ENCODE results near the gene SIK2.

SIK2 gene

GRCh38 chr11:111772535-111772934 lies 170.3 kb downstream of the SIK2 start:
- Mint-ChIP-seq H3K9me3 (no peaks in the 10 kb centered on the region), H3K4me1 (no peaks in the 10 kb centered on the region), H3K27me3 (no peaks in the 10 kb centered on the region), H3K36me3 (ENCODE audit: insufficient read depth) (no peaks in the 10 kb centered on the region), H3K27ac (ENCODE audit: low read depth) (no peak overlapping the region), H3K4me3 (no peak overlapping the region)
- ATAC-seq (replicated peaks; ENCODE audit: extremely low read depth, poor library complexity, severe bottlenecking) (no peak), DNase-seq (ENCODE audit: low spot score in 2 of 2) (no peak)

- Mint-ChIP-seq H3K4me3 (no peak overlapping the region), H3K9me3 (no peaks in the 10 kb centered on the region), H3K36me3 (ENCODE audit: insufficient read depth) (no peaks in the 10 kb centered on the region), H3K4me1 (no peaks in the 10 kb centered on the region), H3K27me3 (no peaks in the 10 kb centered on the region), H3K27ac (ENCODE audit: low read depth) (no peak overlapping the region)
- no peak for DNase-seq (ENCODE audit: low spot score in 2 of 2)
- no peak for ATAC-seq (replicated peaks; ENCODE audit: extremely low read depth, poor library complexity, severe bottlenecking)
Observed at GRCh38 chr11:111774955-111775710, 172.9 kb downstream of the SIK2 start.

- DNase-seq (ENCODE audit: low spot score in 2 of 2) (no peak), ATAC-seq (replicated peaks; ENCODE audit: extremely low read depth, poor library complexity, severe bottlenecking) (peak; percentile 36)
- Mint-ChIP-seq H3K36me3 (ENCODE audit: insufficient read depth) (peaks cover 2% of the 10 kb centered on the region), H3K9me3 (no peaks in the 10 kb centered on the region), H3K4me3 (no peak overlapping the region), H3K27ac (ENCODE audit: low read depth) (no peak overlapping the region), H3K4me1 (no peaks in the 10 kb centered on the region), H3K27me3 (no peaks in the 10 kb centered on the region)
Observed at GRCh38 chr11:111776398-111777093, 174.3 kb downstream of the SIK2 start.

GRCh38 chr11:111777094-111778046 lies 175.1 kb downstream of the SIK2 start:
- no peak overlapping the region for H3K27ac Mint-ChIP-seq (ENCODE audit: low read depth)
- H3K27me3 Mint-ChIP-seq: no peaks in the 10 kb centered on the region
- DNase-seq (ENCODE audit: low spot score in 2 of 2) (no peak), ATAC-seq (replicated peaks; ENCODE audit: extremely low read depth, poor library complexity, severe bottlenecking) (peak; percentile 91)
- no peaks in the 10 kb centered on the region for H3K9me3 Mint-ChIP-seq
- H3K36me3 Mint-ChIP-seq (ENCODE audit: insufficient read depth): peaks cover 2% of the 10 kb centered on the region
- no peak overlapping the region for H3K4me3 Mint-ChIP-seq
- no peaks in the 10 kb centered on the region for H3K4me1 Mint-ChIP-seq

GRCh38 chr11:111778047-111778558 lies 175.9 kb downstream of the SIK2 start:
- no peak overlapping the region for H3K4me3 Mint-ChIP-seq
- H3K27ac Mint-ChIP-seq (ENCODE audit: low read depth): peak overlapping the region; percentile 9
- no peaks in the 10 kb centered on the region for H3K9me3 Mint-ChIP-seq
- H3K36me3 Mint-ChIP-seq (ENCODE audit: insufficient read depth): peaks cover 2% of the 10 kb centered on the region
- no peak for ATAC-seq (replicated peaks; ENCODE audit: extremely low read depth, poor library complexity, severe bottlenecking)
- no peak for DNase-seq (ENCODE audit: low spot score in 2 of 2)
- H3K27me3 Mint-ChIP-seq: no peaks in the 10 kb centered on the region
- H3K4me1 Mint-ChIP-seq: no peaks in the 10 kb centered on the region

- no peak for ATAC-seq (replicated peaks; ENCODE audit: extremely low read depth, poor library complexity, severe bottlenecking)
- no peak overlapping the region for H3K27ac Mint-ChIP-seq (ENCODE audit: low read depth)
Observed at GRCh38 chr11:111779118-111779517, 176.9 kb downstream of the SIK2 start.

More at GRCh38 chr11:111779118-111779517, 176.9 kb downstream of the SIK2 start:
- H3K4me3 Mint-ChIP-seq: no peak overlapping the region
- peaks cover 4% of the 10 kb centered on the region for H3K36me3 Mint-ChIP-seq (ENCODE audit: insufficient read depth)
- H3K27me3 Mint-ChIP-seq: no peaks in the 10 kb centered on the region
- DNase-seq (ENCODE audit: low spot score in 2 of 2): no peak
- H3K9me3 Mint-ChIP-seq: no peaks in the 10 kb centered on the region
- no peaks in the 10 kb centered on the region for H3K4me1 Mint-ChIP-seq

Data from central memory CD8-positive, alpha-beta T cell (primary cell).